K562 (cell line): ENCODE data around the gene DGKZ. TPM values are rescaled to one million over a fixed set of nuclear protein-coding genes. Genes with fewer than 3 reads are reported as not detected.

Experiments used
- BRD9 ChIP-seq: fragments of 450-650 bp; IDR thresholded peaks from 2 replicates; pipeline ENCODE4 v1.6.1; 2018; ENCODE audit warnings: low read depth; ENCODE audit not compliant: partially characterized antibody
- CHD2 ChIP-seq: IDR thresholded peaks from 2 replicates; pipeline ENCODE4 v1.6.1; 2011; ENCODE audit warnings: low read depth, low read length
- ETV6 ChIP-seq, 3 experiments: fragments of 150-350 bp in 1 of 3; sonication (generic) in 1 of 3; formaldehyde crosslinking in 1 of 3; IDR thresholded peaks; 2 replicates each; pipeline versions ENCODE4 v1.6.1 to v1.8.0; 2014 to 2022; ENCODE audit warnings: borderline replicate concordance in 2 of 3, low read depth in 2 of 3, antibody characterized with exemption in 1 of 3, low read length in 1 of 3, mild to moderate bottlenecking in 1 of 3, missing genetic modification reagents in 1 of 3
- PRDM10 ChIP-seq: fragments of 450-650 bp; IDR thresholded peaks from 2 replicates; pipeline ENCODE4 v1.6.1; 2018; ENCODE audit not compliant: partially characterized antibody
- ZNF431 ChIP-seq: sonication (generic); formaldehyde crosslinking; IDR thresholded peaks from 2 replicates; pipeline ENCODE4 v1.8.0; 2022; ENCODE audit warnings: mild to moderate bottlenecking, missing genetic modification reagents
- polyA plus RNA-seq, 8 experiments: library from polyadenylated mRNA; depleted of rRNA in 4 of 8; stranded (reverse) in 5 of 8; unstranded in 3 of 8; fragments of >200 nt; fragmentation: Nextera tagmentation in 2 of 8; fragmentation: Illumina TruSeq in 1 of 8; extraction: Ambion mirVana in 2 of 8; extraction: Trizol in 1 of 8; gene quantifications; 2 replicates each; pipeline versions ENCODE4 v1.2.1 to v1.2.3, GENCODE V29; 2011 to 2014; ENCODE audit warnings: inconsistent platforms in 1 of 8, missing spikeins in 1 of 8
- total RNA-seq, 7 experiments: library from RNA; depleted of rRNA in 6 of 7; stranded (reverse); fragments of >200 nt in 6 of 7; fragmentation: Illumina TruSeq in 2 of 7; extraction: Trizol in 2 of 7; gene quantifications; 2 replicates each; pipeline versions ENCODE4 v1.2.1 to v1.2.3, GENCODE V29; 2011 to 2021; ENCODE audit warnings: low replicate concordance in 1 of 7
- TF ChIP-seq, protein P1 (sequence below): fragments of 450-650 bp; IDR thresholded peaks from 2 replicates; pipeline ENCODE4 v1.6.1; 2017; ENCODE audit warnings: mild to moderate bottlenecking, moderate library complexity

The DGKZ gene
- total and polyA plus RNA-seq, 9 of the 15 experiments (the other 6 are each of a cell fraction or from before 2014, with no cell fraction given) = 0.51 to 100 (median 44.2) TPM

DNA sequence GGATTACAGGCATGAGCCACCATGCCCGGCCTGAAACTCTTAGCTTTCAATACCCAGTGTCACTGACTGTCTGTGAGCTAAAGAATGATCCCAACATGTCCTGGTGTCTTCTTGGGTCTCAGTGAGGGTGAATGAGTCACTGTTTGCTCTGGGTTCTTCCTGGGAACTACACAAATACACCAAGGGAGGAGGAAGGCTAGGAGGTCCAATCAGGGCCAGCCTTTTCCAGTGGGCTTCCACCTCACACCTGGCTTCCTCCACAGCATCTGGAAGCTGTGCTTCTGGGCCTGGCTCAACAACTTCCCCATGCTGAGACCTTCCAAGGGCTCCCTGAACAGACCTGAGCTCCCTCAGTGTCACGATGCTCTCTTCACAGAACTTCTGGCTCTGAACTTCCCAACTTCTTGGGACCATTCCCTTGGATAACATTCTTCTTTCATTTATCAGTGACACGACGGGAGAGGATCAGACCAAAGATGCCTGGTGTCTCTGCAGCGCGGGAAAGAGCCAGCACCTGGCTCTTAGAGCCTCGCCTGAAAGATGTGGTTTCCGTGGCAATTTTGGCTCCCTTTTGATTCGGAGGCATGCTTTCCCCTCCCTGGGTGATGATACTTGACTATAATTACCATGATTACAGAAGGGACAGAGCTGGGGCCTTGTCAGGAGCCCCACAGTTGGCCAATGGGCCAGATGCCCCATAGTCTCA lies 66.7 kb downstream of the DGKZ start (continued):
- TF ChIP-seq, protein P1, sequence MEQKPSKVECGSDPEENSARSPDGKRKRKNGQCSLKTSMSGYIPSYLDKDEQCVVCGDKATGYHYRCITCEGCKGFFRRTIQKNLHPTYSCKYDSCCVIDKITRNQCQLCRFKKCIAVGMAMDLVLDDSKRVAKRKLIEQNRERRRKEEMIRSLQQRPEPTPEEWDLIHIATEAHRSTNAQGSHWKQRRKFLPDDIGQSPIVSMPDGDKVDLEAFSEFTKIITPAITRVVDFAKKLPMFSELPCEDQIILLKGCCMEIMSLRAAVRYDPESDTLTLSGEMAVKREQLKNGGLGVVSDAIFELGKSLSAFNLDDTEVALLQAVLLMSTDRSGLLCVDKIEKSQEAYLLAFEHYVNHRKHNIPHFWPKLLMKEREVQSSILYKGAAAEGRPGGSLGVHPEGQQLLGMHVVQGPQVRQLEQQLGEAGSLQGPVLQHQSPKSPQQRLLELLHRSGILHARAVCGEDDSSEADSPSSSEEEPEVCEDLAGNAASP = no peak
- TF ChIP-seq ZNF431 (CRISPR knock-in tag) (no peak), BRD9 (no peak), ETV6 (IDR thresholded peaks at IDR 0.05; ENCODE audit: borderline replicate concordance in 1 of 2, low read depth in 2 of 2, low read length in 1 of 2) (no peak), ETV6 (CRISPR knock-in tag; IDR thresholded peaks at IDR 0.05; ENCODE audit: borderline replicate concordance) (no peak), PRDM10 (no peak), CHD2 (no peak)
